HuH-7.5 (cell line): ENCODE results near the gene HIP1.
"Not testable (repeated sequence)": the region's sequence is repeated elsewhere in the genome, so short reads cannot be mapped to it uniquely, and the experiment has no call there.

Experiments
- DNase-seq: peaks from one replicate; pipeline ENCODE4 v3.0.0; 2011; ENCODE audit warnings: low spot score

The HIP1 gene

DNA sequence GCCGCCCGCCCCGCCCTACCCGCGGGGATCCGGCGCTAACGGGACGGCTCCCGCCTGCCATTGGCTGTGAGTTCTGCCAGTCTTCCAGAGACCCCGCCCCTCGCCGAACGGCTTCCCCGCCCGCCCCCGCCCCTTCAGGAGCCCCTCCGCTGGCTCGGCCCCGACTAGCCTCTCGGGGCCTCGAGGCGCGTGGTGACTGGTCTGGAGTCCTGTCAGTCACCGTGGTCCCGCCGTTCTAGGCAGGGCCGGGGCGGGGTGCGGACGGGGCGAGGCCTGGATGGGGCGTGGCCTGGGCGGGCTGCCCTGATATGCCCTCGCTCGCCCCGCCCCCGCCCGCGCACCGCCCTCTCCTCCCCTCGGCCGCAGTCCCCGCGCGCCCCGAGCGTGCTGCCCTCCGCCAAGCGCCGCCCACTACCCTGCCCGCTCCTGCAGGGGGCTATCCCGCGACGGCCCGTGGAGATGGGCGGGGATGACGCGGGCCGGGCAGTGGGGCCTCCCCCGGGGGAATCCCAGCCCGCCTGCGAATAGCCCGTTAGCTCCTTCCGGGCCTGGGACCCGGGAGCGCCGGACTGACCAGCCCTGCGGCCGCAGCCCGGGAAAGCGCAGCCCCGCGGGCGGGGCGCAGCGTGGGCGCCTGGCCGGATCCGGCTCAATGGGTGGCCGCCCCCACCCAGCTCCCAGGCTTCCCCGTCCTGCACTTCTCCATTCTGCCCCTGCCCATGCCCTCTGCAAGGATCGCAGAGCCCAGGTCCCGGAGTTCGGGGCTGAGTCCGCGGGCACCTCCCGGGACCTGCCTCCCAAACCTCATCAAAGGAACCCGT lies 444 bp upstream of the HIP1 start:
- peak; percentile 91 for DNase-seq

DNA sequence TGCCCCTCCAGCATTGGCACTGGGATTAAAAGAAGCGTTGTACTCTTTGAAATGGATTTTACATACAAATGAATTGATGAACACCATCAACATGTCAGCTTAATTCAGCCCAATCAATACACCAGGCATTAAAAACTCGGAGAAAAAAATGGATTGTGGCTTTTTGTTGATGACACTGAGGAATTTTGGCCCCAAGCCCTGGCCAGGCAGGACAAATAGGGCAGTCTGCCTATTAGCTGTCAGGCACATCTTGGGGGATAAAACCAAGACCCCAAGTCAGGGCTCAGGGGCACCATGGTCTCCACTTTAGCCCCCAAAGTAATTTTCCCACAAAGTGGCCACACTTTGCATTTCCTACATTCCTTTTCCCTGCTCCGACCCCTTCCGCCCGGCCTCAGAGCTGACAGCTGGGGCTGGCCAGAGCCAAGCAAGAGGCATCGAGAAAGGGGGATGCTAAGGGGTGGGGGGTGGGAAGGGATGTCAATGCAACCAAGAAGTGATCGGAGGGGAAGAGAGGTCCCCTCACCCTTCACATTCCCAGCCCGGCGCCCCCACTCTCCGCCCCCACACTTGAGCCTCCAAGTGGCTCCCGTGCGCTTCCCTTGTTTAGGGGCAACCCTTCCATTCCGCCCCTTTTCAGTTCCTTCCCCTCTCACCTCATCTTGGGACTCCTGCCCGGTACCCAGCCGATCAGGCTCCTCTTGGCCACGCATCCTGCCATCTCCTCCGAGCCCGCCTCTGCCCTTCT lies 711 bp downstream of the HIP1 start:
- DNase-seq = no peak

DNA sequence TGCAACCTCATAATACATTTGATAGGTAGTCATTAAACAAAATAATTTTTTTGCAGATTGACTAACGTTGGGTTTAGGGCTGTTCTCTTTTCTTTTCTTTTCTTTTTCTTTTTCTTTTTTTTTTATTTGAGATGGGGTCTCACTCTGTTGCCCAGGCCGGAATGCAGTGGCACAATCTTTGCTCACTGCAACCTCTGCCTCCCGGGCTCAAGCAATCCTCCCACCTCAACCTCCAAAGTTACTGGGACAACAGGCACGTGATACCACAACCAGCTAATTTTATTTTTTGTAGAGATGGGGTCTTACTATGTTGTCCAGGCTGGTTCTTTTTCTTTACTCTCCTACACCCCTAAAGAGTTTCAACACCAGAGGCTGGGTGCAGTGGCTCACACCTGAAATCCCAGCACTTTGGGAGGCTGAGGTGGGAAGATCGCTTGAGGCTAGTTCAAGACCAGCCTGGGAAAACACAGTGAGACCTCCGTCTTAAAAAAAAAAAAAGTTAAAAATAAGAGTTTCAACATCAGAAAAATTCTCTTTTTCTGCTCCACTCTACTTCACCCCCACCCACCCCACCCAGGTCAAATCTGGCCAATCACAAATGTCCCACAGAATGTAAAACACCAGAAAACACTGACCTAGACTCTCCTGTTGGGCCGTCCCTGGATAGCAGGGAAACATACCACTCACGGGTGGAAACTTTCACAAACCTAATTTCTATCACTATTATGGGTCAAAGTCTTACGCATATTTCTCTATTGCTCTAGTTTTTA lies 3.0 kb downstream of the HIP1 start:
- no peak for DNase-seq

DNA sequence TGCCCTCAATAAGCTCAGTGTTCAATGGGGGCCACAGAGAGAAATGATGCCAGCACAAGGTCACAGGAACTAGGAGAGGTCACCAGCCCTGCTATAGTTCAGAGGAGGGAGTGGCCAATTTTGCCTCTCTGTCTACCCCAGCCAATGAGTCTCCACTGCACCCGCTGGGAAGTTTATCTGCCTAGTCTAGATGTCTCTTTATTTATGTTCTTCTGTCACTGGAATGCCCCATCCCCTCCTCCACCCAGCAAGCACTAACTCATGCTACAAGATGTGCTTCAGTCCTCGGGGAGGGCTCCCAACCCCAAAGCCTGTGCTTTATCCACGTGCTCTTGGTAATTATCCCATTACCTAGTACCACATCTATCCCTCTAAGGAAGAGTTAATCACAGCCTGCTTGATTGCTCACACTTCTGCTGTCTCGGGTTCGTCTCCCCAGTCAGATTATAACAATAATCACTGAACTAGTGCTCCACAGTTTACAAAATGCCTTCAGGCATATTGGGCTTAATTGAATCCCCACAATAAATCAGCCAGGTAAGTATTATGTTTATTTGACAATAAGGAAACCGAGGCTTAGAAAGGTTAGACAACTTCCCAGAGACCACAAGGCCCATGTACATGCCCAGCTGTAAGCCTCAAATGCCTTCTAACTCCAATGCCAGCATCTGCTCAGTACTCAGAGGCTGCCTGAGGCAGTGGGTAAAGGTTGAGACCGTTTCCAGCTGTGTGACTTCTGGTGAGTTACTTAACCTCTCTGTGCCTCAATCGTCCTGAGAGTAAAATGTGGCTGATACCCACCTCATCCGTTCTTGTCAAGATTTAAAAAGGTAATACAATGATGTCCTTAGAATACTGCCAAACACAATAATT lies 3.9 kb downstream of the HIP1 start:
- no peak for DNase-seq

DNA sequence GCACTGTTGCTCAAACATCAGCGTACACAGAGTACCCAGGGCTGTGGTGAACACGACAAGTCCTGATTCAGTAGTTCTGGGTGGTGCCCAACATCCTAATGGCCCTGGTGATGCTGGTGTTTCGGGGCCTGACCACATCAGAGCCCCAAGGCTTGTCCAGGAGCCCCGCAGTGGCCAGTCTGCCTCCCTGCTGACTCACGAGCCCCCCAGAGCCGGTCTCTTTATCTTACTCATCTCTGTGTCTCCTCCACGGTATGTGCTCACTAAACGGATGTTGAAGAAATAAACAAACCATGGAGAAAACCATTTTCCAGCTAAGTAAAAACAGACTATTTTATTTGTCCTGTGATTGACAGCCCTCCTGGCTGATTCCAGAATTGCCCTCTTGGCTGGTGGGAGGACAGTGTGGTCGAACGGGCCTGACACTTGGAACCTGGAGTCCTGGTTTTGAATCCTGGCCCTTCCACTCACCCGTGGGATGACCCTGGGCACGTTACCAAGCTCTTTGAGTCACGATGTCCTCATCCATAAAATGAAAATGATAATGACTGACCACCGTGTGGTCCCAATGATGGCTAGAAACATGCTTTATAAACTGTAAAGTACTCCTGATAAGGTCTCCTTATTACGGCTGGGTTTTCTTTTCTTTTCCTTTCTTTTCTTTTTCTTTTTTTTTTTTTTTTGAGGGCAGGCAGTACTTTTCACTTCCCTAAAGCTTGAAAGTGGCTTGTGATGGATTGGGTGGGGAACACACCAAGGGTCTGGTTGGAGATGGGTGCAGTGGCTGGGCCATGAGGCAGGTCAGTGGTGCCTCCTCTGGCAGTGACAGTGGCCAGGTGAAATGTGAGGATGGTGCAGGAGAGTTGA lies 5.7 kb downstream of the HIP1 start:
- DNase-seq = no peak

DNA sequence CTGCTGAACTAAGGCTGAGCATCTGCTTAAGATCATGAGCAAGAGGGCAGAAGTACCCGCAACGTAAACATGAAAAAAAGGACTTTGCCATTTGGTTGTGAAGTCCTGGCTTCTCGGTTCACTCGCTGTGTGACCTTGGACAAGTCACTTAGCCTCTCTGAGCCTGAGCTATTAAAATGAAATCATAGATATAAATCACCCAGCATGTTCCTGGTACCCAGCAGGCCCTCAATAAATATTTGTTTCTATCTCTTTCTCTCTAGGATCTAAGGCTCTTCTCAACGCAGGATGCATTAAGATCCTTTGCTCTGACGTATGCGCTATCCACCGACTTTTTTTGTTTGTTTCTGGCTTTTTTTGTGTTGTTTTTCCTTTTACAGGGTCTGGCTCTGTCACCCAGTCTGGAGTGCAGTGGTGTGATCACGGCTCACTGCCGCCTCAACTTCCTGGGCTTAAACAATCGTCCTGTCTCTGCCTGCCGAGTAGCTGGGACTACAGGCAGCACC lies 6.7 kb downstream of the HIP1 start:
- no peak for DNase-seq

DNA sequence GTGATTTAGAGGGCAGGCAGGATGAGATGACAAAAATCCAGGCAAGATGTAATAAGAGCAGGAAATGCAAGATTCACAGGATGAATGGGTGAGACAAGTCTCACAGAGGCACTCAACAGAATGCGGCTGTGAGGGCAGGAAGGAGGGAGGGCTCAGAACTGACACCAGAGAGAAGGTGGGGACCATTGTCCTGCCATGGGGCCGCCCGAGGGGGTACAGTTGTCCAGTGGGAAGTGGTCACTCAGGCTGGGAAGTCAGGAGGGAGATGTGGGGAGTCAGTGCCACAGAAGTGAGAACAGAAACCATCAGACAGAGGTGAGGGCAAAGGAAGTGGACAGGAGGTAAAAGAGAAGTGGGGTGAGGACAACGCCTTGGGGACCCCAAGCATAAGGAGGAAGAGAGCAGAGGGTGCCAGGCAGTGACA lies 8.9 kb downstream of the HIP1 start:
- DNase-seq = no peak

DNA sequence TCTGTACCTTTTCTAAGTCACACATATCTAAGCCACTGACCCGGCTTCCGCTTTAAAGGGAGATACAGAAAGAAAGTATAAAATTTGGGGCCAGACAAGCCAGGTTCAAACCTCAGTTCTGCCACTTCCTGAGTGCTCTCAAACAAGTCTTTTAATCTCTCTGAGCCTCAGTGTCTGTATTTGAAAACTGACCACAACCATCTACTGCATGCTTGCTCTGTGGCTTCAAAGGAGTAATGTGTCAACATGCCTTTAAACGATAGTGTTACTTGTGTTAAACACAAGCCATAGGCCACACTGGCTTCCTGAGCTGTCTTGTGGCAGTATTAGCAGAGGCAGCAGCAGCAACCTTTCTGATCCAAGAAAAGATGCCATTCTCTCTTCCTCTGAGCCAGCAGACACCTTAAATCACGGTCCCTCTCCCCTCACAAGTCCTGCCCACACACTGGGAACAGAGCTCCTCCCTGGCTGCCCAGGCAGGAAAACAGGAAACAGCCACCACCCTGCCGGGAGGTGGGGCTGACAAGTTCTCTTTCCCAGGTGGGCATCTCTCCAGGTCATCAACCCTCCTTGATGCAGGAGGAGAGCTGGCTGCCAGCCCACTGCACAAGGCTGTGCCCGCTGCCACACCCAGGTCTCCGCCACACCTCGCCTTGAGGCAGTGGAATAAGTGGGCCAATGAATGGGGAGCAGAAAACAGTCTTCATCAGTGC lies 10.7 kb downstream of the HIP1 start:
- DNase-seq = no peak

DNA sequence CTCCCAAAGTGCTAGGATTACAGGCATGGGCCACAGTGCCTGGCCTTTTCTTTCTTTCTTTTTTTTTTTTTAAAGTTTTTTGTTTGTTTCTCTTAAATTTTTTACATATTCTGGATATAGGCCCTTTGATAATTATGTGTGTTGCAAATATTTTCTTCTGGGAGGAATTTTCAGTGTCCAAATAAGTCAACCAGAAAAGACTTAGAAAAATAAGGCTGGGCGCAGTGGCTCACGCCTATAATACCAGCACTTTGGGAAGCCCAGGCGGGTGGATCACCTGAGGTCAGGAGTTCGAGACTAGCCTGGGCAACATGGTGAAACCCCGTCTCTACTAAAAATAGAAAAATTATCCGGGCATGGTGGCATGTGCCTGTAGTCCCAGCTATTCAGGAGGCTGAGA lies 11.4 kb downstream of the HIP1 start:
- DNase-seq = not testable (repeated sequence)

DNA sequence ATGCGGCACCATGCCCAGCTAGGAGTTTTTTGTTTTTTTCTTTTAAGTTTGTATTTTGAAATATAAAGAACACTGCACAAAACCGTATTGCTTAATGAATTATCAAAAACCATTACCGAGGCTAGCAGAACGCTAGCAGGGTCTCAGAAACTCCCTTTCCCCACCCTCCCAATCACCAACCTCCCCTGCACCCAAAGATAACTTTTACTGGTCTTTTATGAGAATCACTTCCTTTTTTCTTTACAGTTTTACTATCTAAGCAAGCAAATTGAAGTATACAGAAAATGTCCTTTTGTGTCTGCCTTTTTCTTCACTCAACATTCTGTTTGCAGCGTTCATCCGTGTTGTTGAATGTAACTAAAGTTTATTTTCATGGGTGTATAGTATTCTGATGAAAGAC lies 13.4 kb downstream of the HIP1 start:
- DNase-seq = no peak

DNA sequence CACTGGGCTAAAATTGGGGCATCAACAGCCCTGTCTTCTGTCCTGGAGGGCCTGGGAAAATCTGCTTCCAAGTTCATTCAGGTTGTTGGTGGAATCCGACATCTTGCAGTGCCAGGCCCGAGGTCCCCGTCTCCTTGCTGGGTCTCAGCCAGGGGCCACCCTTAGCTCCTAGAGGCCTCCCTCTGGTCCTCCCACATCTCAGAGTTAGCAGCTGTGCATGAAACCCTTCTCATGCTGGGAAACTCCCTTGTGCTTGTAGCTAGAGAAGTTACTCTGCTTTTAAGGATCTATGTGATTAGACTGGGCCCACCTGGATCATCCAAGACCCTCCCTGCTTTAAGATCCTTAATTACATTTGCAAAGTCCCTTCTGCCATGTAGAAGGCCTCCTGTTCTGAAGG lies 15.3 kb downstream of the HIP1 start:
- DNase-seq = no peak

DNA sequence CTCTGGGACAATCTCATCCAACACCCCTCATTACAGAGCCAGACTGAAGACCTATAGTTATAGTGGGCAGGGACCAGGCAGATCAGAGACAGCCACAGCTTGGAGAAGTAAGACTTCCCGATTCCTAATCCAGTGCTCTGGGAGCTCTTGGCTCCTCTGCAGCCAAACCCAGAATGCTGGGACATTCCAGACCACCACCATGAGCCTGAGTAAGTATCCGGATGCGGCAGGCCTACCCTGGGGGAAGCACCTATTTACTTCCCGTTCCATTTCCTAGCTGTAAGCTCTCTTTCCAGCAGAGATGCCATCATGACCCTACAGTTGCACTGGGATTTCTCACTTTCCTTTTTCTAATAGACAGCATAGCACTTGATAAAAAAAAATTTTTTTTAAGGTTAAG lies 16.4 kb downstream of the HIP1 start:
- DNase-seq = no peak

DNA sequence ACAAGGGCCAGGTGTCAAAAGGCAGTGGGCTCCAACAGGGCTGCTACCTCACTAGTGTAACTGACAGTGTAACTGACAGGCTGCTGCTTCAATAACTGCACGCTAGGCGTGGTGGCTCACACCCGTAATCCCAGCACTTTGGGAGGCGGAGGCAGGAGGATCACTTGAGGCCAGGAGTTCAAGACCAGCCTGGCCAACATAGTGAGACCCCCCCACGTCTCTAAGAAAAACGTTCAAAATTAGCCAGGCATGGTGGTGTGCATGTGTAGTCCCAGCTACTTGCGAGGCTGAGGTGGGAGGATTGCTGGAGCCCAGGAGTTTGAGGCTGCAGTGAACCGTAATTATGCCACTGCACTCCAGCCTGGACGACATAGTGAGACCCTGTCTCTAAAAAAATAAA lies 16.8 kb downstream of the HIP1 start:
- DNase-seq = not testable (repeated sequence)

DNA sequence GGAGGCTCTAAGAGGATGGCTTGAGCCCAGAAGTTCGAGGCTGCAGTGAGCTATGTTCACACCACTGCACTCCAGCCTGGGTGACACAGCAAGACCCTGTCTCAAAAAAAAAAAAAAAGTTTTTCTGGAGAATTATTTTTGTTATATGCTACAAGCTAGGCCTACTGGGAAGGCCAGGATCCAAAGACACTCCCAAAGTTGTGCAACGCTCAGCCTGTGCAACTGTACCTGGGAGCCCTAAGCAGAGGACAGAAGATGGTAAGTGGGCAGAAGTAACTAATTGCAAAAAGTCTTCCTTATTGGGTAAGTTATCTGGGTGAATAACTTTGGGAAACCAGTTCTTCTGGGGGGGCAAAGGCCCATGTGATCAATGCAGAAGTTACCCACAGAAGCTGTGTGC lies 17.3 kb downstream of the HIP1 start:
- DNase-seq = no peak

DNA sequence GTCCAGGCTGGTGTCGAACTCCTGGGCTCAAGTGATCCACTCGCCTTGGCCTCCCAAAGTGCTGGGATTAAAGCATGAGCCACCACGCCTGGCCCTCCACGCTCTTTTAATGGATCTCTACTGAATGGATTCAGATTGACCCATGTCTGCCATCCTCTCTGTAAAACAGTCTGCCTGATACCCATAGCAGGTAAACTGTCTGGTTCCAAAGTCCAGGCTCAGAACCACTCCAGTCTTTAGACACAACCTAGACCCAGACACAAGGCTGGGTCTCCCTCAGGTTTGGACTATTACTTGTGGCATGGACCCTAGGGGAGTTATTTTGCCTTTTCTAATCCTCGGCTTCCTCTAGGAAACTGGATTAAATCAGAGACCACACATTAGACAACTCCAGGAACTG lies 19.1 kb downstream of the HIP1 start:
- no peak for DNase-seq

DNA sequence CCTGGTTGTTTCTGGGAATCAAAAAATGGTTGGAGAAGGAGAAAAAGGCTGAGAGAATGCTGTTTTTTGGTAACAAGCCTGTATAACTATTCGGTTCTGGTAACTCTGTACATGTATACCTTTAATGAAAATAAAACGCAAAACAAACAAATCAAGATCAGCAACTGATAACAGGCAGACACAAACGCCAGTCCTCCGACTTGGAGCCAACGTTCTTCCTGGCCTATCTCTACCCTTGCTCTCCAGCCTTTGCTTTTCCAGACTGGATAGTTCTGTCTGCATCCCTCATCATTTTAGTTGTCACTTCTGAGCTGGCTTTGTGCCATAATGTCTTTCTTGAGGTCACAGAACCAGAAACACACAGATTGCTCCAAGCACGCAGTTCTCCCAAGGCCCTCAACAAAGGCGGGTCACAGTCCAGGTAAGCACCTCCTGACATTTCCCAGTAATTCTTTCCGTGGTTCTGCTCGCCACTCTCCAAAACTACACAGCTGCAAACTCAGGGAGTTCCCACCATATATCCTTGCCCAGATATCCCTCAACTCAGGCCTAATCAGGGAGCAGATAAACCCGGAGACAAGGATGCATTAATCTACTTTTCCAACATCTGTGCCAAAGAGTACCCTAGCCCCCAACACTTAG lies 20.2 kb downstream of the HIP1 start:
- DNase-seq = no peak

DNA sequence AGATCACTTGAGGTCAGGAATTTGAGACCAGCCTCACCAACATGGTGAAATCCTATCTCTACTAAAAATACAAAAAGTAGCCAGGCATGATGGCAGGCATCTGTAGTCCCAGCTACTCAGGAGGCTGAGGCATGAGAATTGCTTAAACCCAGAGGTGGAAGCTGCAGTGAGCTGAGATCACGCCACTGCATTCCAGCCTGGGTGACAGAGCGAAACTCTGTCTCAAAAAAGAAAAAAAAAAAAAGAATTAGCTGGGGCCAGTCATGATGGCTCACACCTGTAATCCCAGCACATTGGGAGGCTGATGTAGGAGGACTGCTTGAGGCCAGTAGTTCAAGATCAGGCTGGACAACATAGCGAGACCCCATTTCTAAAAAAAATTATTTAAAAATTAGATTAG lies 21.0 kb downstream of the HIP1 start:
- not testable (repeated sequence) for DNase-seq

DNA sequence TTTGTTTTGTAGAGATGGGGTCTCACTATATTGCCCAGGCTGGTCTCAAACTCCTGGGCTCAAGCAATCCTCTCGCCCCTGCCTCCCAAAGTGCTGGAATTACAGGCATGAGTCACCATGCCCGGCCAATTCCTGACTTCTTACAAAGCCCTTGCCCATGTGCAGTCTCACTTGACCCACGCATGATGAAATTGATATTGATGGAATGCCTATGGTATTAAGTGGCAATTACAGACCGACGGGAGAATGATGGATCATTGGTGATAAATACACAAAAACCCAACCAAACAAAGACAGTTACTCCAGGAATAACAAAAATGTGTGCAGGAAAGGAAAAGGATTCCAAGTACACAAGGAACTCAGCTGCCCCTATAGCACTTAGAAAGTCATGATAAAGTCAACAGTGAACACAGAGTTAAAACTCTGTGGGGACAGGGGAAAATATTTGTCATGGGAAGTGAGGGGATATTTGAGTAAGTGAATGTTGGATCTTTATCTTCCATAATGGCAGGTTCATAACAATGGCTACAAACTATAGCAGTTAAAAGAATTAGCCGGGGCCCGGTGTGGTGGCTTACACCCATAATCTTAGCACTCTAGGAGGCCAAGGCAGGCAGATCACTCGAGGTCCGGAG lies 21.6 kb downstream of the HIP1 start:
- DNase-seq = no peak

DNA sequence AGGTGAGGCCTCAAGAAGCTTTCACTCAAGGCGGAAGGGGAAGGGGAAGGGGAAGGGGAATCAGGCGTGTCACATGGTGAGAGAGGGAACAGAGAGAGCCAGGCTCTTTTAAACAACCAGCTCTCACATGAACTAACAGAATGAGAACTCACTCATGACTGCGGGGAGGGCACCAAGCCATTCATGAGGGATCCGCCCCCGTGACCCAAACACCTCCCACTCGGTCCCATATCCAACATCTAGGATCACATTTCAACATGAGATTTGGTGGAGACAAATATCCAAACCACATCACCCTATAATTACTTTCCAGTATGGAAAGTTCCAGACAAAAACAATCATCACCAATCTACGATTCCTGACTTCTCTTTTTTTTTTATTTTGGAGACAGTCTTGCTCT lies 22.9 kb downstream of the HIP1 start:
- no peak for DNase-seq
